ENCODE results near the gene ANO7. TPM values are rescaled to one million over a fixed set of nuclear protein-coding genes. Genes with fewer than 3 reads are reported as not detected.

ANO7 gene
- polyA plus RNA-seq, 1 donor from 2014 or later, result not detected

DNA sequence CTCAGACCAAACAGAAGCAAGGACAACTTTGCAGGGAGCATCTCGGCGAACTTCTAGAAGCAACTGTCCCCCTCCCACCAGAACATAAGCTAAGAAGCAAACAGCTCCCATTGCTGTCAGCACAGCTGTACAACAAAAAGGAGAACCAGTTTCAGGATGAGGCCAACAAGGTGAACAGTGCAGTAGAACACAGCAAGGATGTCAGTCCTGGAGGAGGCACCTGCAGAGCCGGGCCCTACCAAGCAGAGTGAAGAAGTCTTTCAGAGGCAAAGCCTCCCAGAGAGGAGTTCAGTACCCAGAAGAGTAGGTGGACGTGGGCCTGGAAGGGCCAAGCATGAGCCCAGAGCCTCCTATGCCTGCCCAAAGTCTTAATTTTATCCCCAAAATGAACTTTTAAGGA lies 40.2 kb upstream of the ANO7 start:
- H3K79me2 ChIP-seq (replicated peaks; ENCODE audit: insufficient read depth, low read length), result peaks cover 7% of the 10 kb centered on the region
- no peak overlapping the region for H2AFZ ChIP-seq (ENCODE audit: low read depth, low read length)
- no peak overlapping the region for H3K27ac ChIP-seq (ENCODE audit: low read length)
- no peak for TF ChIP-seq SMC3 (conservative IDR thresholded peaks at IDR 0.05; ENCODE audit: poor library complexity)
- no peak for TF ChIP-seq POLR2AphosphoS5 (IDR thresholded peaks at IDR 0.05)
- peak overlapping the region; percentile 98 for H3K4me3 ChIP-seq (ENCODE audit: low read length)
- H3F3A ChIP-seq (ENCODE audit: insufficient read depth, low read length, poor library complexity, severe bottlenecking), result no peaks in the 10 kb centered on the region
- no peaks in the 10 kb centered on the region for H3K36me3 ChIP-seq (ENCODE audit: insufficient read depth, low read length)
- H4K20me1 ChIP-seq (ENCODE audit: insufficient read depth), result no peaks in the 10 kb centered on the region
- H3K4me2 ChIP-seq (ENCODE audit: low read length), result peak overlapping the region; percentile 94
- H3K9ac ChIP-seq (ENCODE audit: low read length), result peak overlapping the region; percentile 69
- no peaks in the 10 kb centered on the region for H3K9me3 ChIP-seq (ENCODE audit: low read length)
- no peaks in the 10 kb centered on the region for H3K27me3 ChIP-seq (ENCODE audit: insufficient read depth, low read depth, low read length)
- no peaks in the 10 kb centered on the region for H3K9me2 ChIP-seq (ENCODE audit: insufficient read depth, low read length)

DNA sequence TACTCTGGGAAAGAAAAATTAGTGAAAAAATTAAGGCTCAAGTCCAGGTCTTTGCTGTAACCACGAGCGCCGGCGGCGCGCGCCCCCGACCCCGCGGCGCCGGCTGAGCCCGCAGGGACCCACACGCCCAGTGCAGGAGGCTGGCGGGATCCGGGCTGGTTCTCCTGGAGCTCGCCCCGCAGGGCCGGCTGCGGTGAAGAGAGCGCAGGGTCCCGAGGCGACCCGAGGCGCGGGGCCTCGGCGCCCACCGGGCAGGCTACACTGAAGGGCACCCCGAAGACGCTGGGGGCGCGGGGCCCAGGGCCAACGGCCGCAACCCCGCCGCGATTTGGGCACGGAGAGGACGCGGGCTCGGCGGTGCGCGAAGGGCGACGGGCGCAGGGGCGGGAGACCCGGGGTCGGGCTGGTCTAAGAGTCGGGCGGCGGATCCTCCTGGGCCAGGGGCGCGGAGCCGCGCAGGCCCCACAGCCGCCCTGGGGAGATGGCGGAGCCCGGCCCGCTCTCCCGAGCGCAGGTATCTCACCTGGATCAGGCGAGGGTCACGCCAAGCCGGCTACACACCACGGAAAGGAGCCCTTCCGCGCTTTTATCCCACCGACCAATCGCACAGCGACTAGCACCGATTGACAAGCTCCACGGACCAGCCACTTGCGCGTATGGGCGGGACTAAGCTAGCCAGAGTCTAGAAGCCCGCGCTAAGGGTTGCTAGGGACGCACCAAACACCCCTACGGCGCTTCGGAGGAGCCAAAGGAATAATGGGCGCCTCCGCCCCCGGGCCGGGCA lies 39.4 kb upstream of the ANO7 start, which contains the start of gene PASK:
TSS of gene PASK (minus strand) at position 582 of the 784 bp plus-strand sequence. CDS start 6,440 bp downstream, outside the sequence.
- no peaks in the 10 kb centered on the region for H3K36me3 ChIP-seq (ENCODE audit: insufficient read depth, low read length)
- TF ChIP-seq, protein P1, sequence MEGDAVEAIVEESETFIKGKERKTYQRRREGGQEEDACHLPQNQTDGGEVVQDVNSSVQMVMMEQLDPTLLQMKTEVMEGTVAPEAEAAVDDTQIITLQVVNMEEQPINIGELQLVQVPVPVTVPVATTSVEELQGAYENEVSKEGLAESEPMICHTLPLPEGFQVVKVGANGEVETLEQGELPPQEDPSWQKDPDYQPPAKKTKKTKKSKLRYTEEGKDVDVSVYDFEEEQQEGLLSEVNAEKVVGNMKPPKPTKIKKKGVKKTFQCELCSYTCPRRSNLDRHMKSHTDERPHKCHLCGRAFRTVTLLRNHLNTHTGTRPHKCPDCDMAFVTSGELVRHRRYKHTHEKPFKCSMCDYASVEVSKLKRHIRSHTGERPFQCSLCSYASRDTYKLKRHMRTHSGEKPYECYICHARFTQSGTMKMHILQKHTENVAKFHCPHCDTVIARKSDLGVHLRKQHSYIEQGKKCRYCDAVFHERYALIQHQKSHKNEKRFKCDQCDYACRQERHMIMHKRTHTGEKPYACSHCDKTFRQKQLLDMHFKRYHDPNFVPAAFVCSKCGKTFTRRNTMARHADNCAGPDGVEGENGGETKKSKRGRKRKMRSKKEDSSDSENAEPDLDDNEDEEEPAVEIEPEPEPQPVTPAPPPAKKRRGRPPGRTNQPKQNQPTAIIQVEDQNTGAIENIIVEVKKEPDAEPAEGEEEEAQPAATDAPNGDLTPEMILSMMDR (IDR thresholded peaks at IDR 0.05; ENCODE audit: poor library complexity, severe bottlenecking), result peak; percentile 8
- TF ChIP-seq MXI1 (conservative IDR thresholded peaks at IDR 0.05; ENCODE audit: poor library complexity, severe bottlenecking) (peak; percentile 82), POLR2AphosphoS5 (IDR thresholded peaks at IDR 0.05) (peak; percentile 53), TAF1 (IDR thresholded peaks at IDR 0.05; ENCODE audit: low read depth) (peak; percentile 36), SMC3 (conservative IDR thresholded peaks at IDR 0.05; ENCODE audit: poor library complexity) (peak; percentile 16), RAD21 (conservative IDR thresholded peaks at IDR 0.05) (no peak)
- TF ChIP-seq, protein P2, sequence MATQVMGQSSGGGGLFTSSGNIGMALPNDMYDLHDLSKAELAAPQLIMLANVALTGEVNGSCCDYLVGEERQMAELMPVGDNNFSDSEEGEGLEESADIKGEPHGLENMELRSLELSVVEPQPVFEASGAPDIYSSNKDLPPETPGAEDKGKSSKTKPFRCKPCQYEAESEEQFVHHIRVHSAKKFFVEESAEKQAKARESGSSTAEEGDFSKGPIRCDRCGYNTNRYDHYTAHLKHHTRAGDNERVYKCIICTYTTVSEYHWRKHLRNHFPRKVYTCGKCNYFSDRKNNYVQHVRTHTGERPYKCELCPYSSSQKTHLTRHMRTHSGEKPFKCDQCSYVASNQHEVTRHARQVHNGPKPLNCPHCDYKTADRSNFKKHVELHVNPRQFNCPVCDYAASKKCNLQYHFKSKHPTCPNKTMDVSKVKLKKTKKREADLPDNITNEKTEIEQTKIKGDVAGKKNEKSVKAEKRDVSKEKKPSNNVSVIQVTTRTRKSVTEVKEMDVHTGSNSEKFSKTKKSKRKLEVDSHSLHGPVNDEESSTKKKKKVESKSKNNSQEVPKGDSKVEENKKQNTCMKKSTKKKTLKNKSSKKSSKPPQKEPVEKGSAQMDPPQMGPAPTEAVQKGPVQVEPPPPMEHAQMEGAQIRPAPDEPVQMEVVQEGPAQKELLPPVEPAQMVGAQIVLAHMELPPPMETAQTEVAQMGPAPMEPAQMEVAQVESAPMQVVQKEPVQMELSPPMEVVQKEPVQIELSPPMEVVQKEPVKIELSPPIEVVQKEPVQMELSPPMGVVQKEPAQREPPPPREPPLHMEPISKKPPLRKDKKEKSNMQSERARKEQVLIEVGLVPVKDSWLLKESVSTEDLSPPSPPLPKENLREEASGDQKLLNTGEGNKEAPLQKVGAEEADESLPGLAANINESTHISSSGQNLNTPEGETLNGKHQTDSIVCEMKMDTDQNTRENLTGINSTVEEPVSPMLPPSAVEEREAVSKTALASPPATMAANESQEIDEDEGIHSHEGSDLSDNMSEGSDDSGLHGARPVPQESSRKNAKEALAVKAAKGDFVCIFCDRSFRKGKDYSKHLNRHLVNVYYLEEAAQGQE (IDR thresholded peaks at IDR 0.05; ENCODE audit: borderline replicate concordance), result no peak
- no peaks in the 10 kb centered on the region for H3F3A ChIP-seq (ENCODE audit: insufficient read depth, low read length, poor library complexity, severe bottlenecking)
- H3K9me2 ChIP-seq (ENCODE audit: insufficient read depth, low read length), result no peaks in the 10 kb centered on the region
- no peaks in the 10 kb centered on the region for H3K9me3 ChIP-seq (ENCODE audit: low read length)
- H3K9ac ChIP-seq (ENCODE audit: low read length), result peak within 1 kb of the TSS; percentile 75
- H3K27me3 ChIP-seq (ENCODE audit: insufficient read depth, low read depth, low read length), result no peaks in the 10 kb centered on the region
- H3K79me2 ChIP-seq (replicated peaks; ENCODE audit: insufficient read depth, low read length), result peaks cover 7% of the 10 kb centered on the region
- H3K27ac ChIP-seq (ENCODE audit: low read length), result peak within 1 kb of the TSS; percentile 76
- H3K4me3 ChIP-seq (ENCODE audit: low read length), result peak within 1 kb of the TSS; percentile 98
- H3K4me2 ChIP-seq (ENCODE audit: low read length), result peak within 1 kb of the TSS; percentile 94
- peak within 1 kb of the TSS; percentile 74 for H2AFZ ChIP-seq (ENCODE audit: low read depth, low read length)
- H4K20me1 ChIP-seq (ENCODE audit: insufficient read depth), result no peaks in the 10 kb centered on the region

DNA sequence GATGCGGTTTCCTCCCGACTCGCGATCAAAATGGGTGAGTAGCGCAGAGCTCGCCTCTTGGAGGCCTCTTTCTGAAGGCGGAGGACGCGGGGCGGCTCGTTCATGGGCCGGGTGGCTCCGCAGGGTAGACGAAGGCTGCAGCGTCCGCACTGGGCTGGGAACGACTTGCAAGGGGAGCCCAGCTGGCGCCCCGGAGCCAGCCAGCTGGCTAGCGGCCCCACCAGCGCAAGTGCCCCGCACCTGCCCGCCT lies 38.9 kb upstream of the ANO7 start:
- no peaks in the 10 kb centered on the region for H3F3A ChIP-seq (ENCODE audit: insufficient read depth, low read length, poor library complexity, severe bottlenecking)
- H2AFZ ChIP-seq (ENCODE audit: low read depth, low read length), result peak overlapping the region; percentile 74
- H3K9me2 ChIP-seq (ENCODE audit: insufficient read depth, low read length), result no peaks in the 10 kb centered on the region
- no peaks in the 10 kb centered on the region for H4K20me1 ChIP-seq (ENCODE audit: insufficient read depth)
- H3K4me2 ChIP-seq (ENCODE audit: low read length), result peak overlapping the region; percentile 36
- H3K9me3 ChIP-seq (ENCODE audit: low read length), result no peaks in the 10 kb centered on the region
- H3K4me3 ChIP-seq (ENCODE audit: low read length), result peak overlapping the region; percentile 98
- peak overlapping the region; percentile 69 for H3K9ac ChIP-seq (ENCODE audit: low read length)
- no peaks in the 10 kb centered on the region for H3K36me3 ChIP-seq (ENCODE audit: insufficient read depth, low read length)
- peak overlapping the region; percentile 76 for H3K27ac ChIP-seq (ENCODE audit: low read length)
- TF ChIP-seq TAF1 (IDR thresholded peaks at IDR 0.05; ENCODE audit: low read depth) (no peak), RAD21 (conservative IDR thresholded peaks at IDR 0.05) (no peak), MXI1 (conservative IDR thresholded peaks at IDR 0.05; ENCODE audit: poor library complexity, severe bottlenecking) (no peak), EP300 (conservative IDR thresholded peaks at IDR 0.05; ENCODE audit: poor library complexity, severe bottlenecking) (no peak), POLR2AphosphoS5 (IDR thresholded peaks at IDR 0.05) (no peak), EZH2 (IDR thresholded peaks at IDR 0.05; ENCODE audit: borderline replicate concordance, insufficient read depth, low read length, poor library complexity, severe bottlenecking) (no peak), SMC3 (conservative IDR thresholded peaks at IDR 0.05; ENCODE audit: poor library complexity) (no peak)
- TF ChIP-seq, protein P2 (IDR thresholded peaks at IDR 0.05; ENCODE audit: borderline replicate concordance), result no peak
- TF ChIP-seq, protein P1 (IDR thresholded peaks at IDR 0.05; ENCODE audit: poor library complexity, severe bottlenecking), result no peak
- H3K27me3 ChIP-seq (ENCODE audit: insufficient read depth, low read depth, low read length), result no peaks in the 10 kb centered on the region
- H3K79me2 ChIP-seq (replicated peaks; ENCODE audit: insufficient read depth, low read length), result peaks cover 7% of the 10 kb centered on the region

Measured in neural cell (in vitro differentiated cells).